Ishikawa (cell line): ENCODE measurements around the gene SNCAIP.

Experiments used
- CEBPB ChIP-seq: IDR thresholded peaks from 2 replicates; pipeline ENCODE4 v1.6.1; 2012
- EGR1 ChIP-seq: IDR thresholded peaks from 2 replicates; pipeline ENCODE4 v1.6.1; 2012
- EP300 ChIP-seq: IDR thresholded peaks from 2 replicates; pipeline ENCODE4 v1.6.1; 2012; ENCODE audit warnings: borderline replicate concordance
- FOXM1 ChIP-seq: IDR thresholded peaks from 2 replicates; pipeline ENCODE4 v1.6.1; 2012; ENCODE audit warnings: low read depth, borderline replicate concordance
- MAX ChIP-seq: IDR thresholded peaks from 2 replicates; pipeline ENCODE4 v1.6.1; 2012
- RAD21 ChIP-seq: IDR thresholded peaks from 2 replicates; pipeline ENCODE4 v1.6.1; 2012; ENCODE audit warnings: low read depth
- REST ChIP-seq: IDR thresholded peaks from 2 replicates; pipeline ENCODE4 v1.6.1; 2012; ENCODE audit warnings: low read depth, mild to moderate bottlenecking
- TAF1 ChIP-seq: IDR thresholded peaks from 2 replicates; pipeline ENCODE4 v1.6.1; 2012; ENCODE audit warnings: low read depth, mild to moderate bottlenecking
- TCF12 ChIP-seq: IDR thresholded peaks from 2 replicates; pipeline ENCODE4 v1.6.1; 2012; ENCODE audit warnings: low read depth
- TEAD4 ChIP-seq: IDR thresholded peaks from 2 replicates; pipeline ENCODE4 v1.6.1; 2012
- USF1 ChIP-seq: IDR thresholded peaks from 2 replicates; pipeline ENCODE4 v1.6.1; 2012
- YY1 ChIP-seq: IDR thresholded peaks from 2 replicates; pipeline ENCODE4 v1.6.1; 2012; ENCODE audit warnings: low read depth

- TF ChIP-seq EP300 (no peak), YY1 (no peak), EGR1 (no peak), REST (no peak), MAX (no peak), CEBPB (no peak), TEAD4 (no peak), FOXM1 (no peak), TAF1 (no peak), TCF12 (no peak), RAD21 (no peak), USF1 (no peak)
Measured at GRCh38 chr5:122297587-122298298, 14.3 kb upstream of the SNCAIP start.
